OCI-M2 (cell line): ENCODE measurements around the gene MYO9A.
"Not testable (repeated sequence)": the region's sequence is repeated elsewhere in the genome, so short reads cannot be mapped to it uniquely, and the experiment has no call there.

Experiments
- DNase-seq: peaks from one replicate; lab custom pipeline; 2025; ENCODE audit not compliant: unreplicated experiment; lab: John Stamatoyannopoulos, UW

Gene MYO9A

GRCh38 chr15:71889947-71890346, 228.0 kb downstream of the MYO9A start:
- no peak for DNase-seq

DNA sequence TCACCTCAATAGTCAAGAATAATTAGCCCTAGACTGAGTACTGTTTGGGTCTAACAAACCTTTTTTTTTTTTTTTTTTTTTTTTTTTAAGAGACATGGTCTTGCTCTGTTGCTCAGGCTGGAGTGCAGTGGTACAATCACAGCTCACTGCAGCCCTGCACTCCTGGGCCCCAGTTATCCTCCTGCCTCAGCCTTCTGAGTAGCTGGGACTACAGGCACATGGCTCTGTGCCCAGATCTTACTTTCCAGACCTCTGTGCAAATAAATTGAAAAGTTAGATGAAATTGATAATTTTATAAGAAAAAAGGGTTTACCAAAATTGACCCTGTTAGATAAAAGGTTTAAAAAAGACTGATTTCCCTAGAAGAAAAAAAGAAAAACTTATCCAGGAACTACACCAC, 228.6 kb downstream of the MYO9A start:
- no peak for DNase-seq

DNA sequence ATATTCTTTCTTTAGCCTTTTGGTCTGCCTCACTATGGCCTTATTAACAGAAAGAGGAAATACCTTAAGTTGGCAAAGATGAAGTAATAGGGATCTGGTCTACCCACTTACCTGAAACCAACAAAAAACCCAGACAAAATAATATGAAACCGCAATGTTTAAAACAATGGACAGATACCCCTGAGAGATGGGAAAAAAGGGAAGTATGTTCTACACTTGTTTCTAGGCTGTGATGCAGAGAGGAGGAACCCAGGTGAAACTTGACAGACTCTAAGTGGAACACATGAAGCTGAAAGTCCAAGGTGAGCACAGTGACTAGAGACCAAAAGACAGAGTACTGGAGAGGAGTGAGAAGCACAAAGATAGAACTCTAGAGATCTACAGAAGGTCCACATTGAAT, 229.2 kb downstream of the MYO9A start:
- DNase-seq = no peak

DNA sequence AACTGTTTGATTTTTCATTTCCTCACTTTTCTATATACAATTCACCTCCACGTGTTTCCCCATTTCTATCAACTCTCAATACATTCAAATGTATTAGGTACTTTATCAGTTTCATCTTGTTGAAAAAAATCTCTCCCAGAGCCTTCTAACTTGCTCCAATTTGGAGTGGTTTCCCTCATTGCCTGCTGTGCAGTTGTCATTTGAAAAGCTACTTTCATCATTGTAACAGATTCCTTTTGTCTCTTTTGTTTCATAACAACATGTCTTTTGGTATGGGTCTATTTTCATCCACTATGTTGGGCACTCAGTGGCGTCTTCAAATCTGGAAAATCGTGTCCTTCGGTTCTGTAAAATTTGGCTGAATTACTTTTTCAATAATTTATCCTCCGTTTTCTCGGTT, 232.6 kb downstream of the MYO9A start:
- DNase-seq = no peak

- no peak for DNase-seq
Observed at GRCh38 chr15:71883447-71883846, 234.5 kb downstream of the MYO9A start.

GRCh38 chr15:71880276-71880675, 237.7 kb downstream of the MYO9A start:
- no peak for DNase-seq

GRCh38 chr15:71874245-71874644, 243.7 kb downstream of the MYO9A start:
- DNase-seq = no peak

- DNase-seq = not testable (repeated sequence)
Observed at GRCh38 chr15:71858232-71858631, 259.7 kb downstream of the MYO9A start.

GRCh38 chr15:71853543-71853942, 264.4 kb downstream of the MYO9A start:
- DNase-seq = no peak

DNA sequence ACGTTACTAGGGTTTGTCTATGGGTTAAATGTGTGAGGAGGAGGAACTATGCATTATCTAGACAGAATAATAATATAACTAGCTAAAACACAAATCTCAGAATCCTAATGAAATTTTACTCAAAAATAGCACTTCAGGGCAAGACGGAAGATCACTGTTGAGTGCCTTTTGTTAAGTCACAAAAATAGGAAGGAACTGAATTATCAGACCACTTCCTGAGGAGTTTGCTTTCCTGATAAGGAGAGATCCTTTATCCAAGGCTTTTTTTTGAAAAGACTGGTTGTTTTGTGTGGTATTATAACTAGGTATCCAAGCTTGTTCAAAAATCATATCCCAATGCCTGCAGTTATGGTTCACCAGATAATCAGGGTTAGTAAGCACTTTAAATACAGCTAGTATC, 273.0 kb downstream of the MYO9A start:
- no peak for DNase-seq

DNA sequence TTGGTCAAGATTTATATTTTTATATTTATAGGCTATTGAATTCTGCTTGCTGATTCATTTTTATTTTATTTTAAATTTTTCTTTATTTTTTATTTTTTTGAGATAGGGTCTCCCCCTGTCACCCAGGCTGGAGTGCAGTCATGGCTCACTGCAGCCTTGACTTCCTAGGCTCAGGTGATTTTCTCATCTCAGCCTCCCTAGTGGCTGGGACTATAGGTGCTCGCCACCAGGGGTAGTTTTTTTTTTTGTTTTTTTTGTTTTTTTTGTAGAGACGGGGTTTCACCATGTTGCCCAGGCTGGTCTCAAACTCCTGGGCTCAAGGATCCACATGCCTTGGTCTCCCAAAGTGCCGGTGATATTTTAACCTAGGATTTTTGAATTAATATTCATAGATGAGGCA, 276.4 kb downstream of the MYO9A start:
- no peak for DNase-seq

- no peak for DNase-seq
Observed at GRCh38 chr15:71830981-71831380, 287.0 kb downstream of the MYO9A start.

GRCh38 chr15:71826196-71826595, 291.8 kb downstream of the MYO9A start:
- DNase-seq = no peak

DNA sequence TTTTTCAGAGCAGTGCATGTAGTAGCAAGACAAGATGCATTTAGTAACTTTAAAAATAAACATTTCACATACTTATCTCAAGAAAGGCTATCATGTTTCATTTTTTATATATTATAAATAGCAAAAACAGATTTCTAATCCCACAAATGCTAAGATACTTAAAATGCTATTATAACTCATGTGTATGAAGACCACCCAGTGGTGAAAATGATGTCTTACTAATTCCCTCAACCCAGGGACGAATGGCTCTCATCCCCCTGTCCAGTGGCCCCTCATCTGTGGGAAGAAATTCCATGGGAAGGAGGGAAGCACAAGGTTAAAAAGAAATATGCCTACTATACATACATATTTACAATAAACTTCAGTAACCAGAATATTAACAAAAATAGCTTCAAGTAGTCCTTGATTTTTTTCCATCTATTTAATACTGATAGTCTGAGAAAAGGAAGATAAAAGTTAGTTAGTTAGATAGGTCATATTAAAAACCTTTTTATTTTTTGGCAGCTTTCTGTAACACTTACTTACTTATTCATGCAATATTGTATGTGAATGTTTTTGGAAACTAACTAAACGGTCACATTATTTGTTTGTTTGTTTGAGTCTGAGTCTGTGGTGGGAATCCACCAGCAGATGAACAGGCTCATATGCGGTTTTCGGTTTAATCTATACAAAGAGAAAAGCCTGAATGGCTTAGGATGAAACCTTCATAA, 292.8 kb downstream of the MYO9A start:
- DNase-seq = no peak

DNA sequence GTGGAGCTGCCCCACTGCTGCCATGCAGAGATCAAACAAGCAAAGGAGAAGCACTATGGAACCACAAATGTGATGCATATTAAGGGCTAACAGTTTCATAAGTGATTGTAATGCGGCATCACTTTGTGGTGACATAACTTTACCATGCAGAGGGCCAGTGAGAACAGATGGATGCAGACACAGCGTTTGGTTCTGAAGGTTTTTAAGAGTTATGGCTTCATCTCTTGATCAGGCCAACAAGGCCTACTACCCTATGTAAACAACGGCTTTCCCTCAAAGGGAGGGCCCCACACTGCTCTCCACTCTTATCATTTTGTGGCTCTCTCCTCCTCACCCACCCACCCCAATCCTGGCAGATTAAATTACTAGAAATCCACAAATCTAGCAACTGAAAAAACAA, 294.1 kb downstream of the MYO9A start:
- no peak for DNase-seq

- DNase-seq = no peak
Observed at GRCh38 chr15:71822890-71823630, 294.9 kb downstream of the MYO9A start.

- DNase-seq = no peak
Observed at GRCh38 chr15:71821547-71822129, 296.3 kb downstream of the MYO9A start.

GRCh38 chr15:71820127-71820526, 297.8 kb downstream of the MYO9A start:
- DNase-seq = no peak

GRCh38 chr15:71817351-71817750, 300.6 kb downstream of the MYO9A start:
- no peak for DNase-seq

- no peak for DNase-seq
Observed at GRCh38 chr15:71815301-71815700, 302.6 kb downstream of the MYO9A start.

DNA sequence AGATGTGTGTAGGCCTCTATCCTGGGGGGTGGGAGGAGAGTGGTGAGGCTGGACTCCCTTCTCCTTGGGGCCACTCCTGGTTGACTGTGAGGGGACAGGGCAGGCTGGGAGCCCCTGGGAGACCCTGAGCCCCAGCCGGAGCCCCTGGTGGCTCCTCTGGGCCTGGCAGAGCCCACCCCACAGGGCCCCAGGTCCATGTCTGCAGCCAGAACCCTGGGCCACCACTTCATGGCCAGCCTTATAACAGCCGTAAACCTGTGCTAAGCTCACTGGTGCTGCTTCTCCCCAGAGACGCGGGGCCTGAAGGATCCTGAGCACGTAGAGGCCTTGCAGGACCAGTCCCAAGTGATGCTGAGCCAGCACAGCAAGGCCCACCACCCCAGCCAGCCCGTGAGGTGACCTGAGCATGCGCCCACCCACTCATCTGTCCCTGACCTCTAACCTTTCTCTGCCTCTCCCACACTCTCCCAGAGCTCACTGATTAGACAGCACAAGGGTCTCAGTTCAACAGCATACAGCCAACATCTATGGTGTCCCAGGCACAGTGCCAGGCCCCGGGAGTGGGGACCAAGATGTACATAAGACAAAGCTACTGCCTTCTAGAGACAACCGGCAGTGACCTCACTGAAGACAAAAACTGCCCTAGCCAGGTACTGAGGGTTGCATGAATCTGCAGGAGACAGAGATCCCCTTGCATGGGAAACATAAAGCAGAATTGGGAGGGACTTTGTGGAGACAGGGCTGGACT, 304.1 kb downstream of the MYO9A start:
- DNase-seq = no peak
